Tibial nerve (tissue), 4 donors: Measurements from ENCODE around the gene ARHGAP15. TPM values are rescaled to one million over a fixed set of nuclear protein-coding genes. Genes with fewer than 3 reads are reported as not detected.

ENCODE experiments used
- DNase-seq, 2 donors: peaks; one replicate each; pipeline ENCODE4 v3.0.0-alpha.2; 2019; ENCODE audit warnings: low spot score in 2 of 2
- H3K27ac ChIP-seq, 4 donors: fragments of 200-600 bp; sonication (generic) in 3 of 4; one replicate each; pipeline ENCODE4 v1.5.1; 2017 to 2019; ENCODE audit warnings: mild to moderate bottlenecking in 1 of 4
- H3K27me3 ChIP-seq, 2 donors: fragments of 200-600 bp; sonication (generic) in 1 of 2; one replicate each; pipeline versions ENCODE4 v1.5.1 to v1.6.0; 2017 to 2019
- H3K36me3 ChIP-seq, 3 donors: fragments of 200-600 bp; sonication (generic); one replicate each; pipeline ENCODE4 v1.5.1; 2018 to 2019
- H3K4me1 ChIP-seq, 4 donors: fragments of 200-600 bp; sonication (generic) in 3 of 4; one replicate each; pipeline ENCODE4 v1.5.1; 2017 to 2019
- H3K4me3 ChIP-seq, 4 donors: fragments of 200-600 bp; sonication (generic) in 3 of 4; one replicate each; pipeline ENCODE4 v1.5.1; 2017 to 2019; ENCODE audit warnings: mild to moderate bottlenecking in 1 of 4, moderate library complexity in 1 of 4
- H3K9me3 ChIP-seq, 4 donors: fragments of 200-600 bp; sonication (generic) in 3 of 4; one replicate each; pipeline ENCODE4 v1.5.1; 2017 to 2019
- EP300 ChIP-seq, 2 donors: sonication (generic); formaldehyde crosslinking; IDR thresholded peaks; one replicate each; pipeline ENCODE4 v1.6.1; 2017; ENCODE audit warnings: antibody characterized with exemption in 2 of 2, mild to moderate bottlenecking in 1 of 2
- POLR2A ChIP-seq, 2 donors: fragments of 450-650 bp; IDR thresholded peaks; one replicate each; pipeline ENCODE4 v1.6.1; 2017; ENCODE audit warnings: antibody characterized with exemption in 2 of 2, mild to moderate bottlenecking in 2 of 2, moderate library complexity in 2 of 2
- WGBS, 2 donors: methylation state at CpG; one replicate each; pipeline ENCODE4 v1.1.5; 2018; 5-methylcytosine and 5-hydroxymethylcytosine counted together
- total RNA-seq, 4 donors: library from RNA; depleted of rRNA; stranded (reverse); fragments of >200 nt; gene quantifications; one replicate each; pipeline ENCODE4 v1.1.0, GENCODE V29; 2016
- TF ChIP-seq, protein P1 (sequence below), 5 experiments: fragments of 200-600 bp in 3 of 5; fragments of 450-650 bp in 2 of 5; sonication (generic) in 3 of 5; IDR thresholded peaks; one replicate each; pipeline ENCODE4 v1.5.1; 2016 to 2019; ENCODE audit warnings: antibody characterized with exemption in 5 of 5, mild to moderate bottlenecking in 3 of 5, moderate library complexity in 2 of 5

The ARHGAP15 gene
- total RNA-seq, 4 donors from 2014 or later: 22.6 to 47.4 (median 35.9) TPM

DNA sequence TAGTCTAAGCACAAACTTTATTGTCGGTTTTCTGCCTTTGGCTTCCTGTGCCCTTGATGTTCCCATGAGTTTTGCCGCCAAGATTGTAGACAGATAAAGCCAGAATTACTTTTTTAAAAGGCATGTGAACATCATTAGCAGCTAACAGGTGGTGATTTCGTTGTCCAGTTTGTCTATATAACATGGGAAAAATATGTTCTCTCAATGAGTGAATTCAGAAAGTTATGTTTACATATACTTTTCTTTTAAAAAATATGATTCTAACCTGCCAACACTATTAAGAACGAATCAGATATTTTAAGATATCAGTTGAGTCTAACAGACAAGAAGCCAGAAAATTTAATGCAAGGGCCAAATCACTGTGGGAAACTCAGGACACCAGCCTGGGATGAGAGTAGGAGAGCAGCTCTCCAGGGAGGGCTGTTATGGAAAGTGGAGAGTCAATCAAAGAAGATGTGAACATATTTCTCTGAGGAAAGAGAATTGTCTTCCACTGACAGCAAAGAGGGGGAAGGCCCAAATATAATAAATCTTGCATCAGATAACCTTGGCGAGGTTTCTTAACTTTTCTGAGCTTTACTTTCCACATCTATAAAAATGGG is 311.3 kb downstream of the ARHGAP15 start:
- TF ChIP-seq, protein P1, sequence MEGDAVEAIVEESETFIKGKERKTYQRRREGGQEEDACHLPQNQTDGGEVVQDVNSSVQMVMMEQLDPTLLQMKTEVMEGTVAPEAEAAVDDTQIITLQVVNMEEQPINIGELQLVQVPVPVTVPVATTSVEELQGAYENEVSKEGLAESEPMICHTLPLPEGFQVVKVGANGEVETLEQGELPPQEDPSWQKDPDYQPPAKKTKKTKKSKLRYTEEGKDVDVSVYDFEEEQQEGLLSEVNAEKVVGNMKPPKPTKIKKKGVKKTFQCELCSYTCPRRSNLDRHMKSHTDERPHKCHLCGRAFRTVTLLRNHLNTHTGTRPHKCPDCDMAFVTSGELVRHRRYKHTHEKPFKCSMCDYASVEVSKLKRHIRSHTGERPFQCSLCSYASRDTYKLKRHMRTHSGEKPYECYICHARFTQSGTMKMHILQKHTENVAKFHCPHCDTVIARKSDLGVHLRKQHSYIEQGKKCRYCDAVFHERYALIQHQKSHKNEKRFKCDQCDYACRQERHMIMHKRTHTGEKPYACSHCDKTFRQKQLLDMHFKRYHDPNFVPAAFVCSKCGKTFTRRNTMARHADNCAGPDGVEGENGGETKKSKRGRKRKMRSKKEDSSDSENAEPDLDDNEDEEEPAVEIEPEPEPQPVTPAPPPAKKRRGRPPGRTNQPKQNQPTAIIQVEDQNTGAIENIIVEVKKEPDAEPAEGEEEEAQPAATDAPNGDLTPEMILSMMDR (IDR thresholded peaks at IDR 0.05): no peak
- TF ChIP-seq EP300 (IDR thresholded peaks at IDR 0.05): no peak
- H3K9me3 ChIP-seq: no peaks in the 10 kb centered on the region
- 52 to 56% methylated on average over 5 of the region's 5 CpGs for WGBS, 2 donors
- H3K27ac ChIP-seq: peak overlapping the region in 3 of 4 donors; percentile 45 to 77 (median 55)
- H3K27me3 ChIP-seq: no peaks in the 10 kb centered on the region
- H3K36me3 ChIP-seq: no peaks in the 10 kb centered on the region
- no peak overlapping the region for H3K4me3 ChIP-seq
- no peak for DNase-seq
- peaks cover 0 to 14% (median 4%) of the 10 kb centered on the region in 4 donors for H3K4me1 ChIP-seq

DNA sequence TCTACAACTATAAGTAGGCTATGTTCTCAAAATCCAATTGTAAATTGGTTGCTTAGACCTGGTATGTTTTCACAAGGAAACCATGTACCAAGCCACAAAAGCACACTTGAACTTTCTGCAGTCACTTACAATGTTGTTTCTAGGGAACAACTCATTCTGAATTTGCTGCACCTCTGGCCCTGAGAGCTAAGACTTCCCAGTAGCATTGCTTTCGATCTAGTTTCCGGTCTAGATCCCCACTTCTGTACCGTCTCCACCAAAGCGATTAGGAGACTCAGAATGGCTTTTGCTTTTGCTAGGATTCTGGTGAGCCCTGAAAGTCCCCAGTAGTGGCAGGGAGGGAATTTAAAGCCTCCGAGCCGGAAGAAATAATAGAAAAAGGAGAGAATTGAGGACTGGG is 313.0 kb downstream of the ARHGAP15 start:
- no peaks in the 10 kb centered on the region for H3K27me3 ChIP-seq
- DNase-seq: no peak
- peak overlapping the region in 2 of 4 donors; percentile 13 to 14 for H3K4me3 ChIP-seq
- H3K27ac ChIP-seq: peak overlapping the region; percentile 20 to 77 (median 45)
- no peaks in the 10 kb centered on the region for H3K36me3 ChIP-seq
- no peak for TF ChIP-seq EP300 (IDR thresholded peaks at IDR 0.05)
- TF ChIP-seq, protein P1 (IDR thresholded peaks at IDR 0.05): no peak
- no peak for TF ChIP-seq POLR2A (IDR thresholded peaks at IDR 0.05)
- 54 to 75% methylated on average over 6 of the region's 6 CpGs for WGBS, 2 donors
- no peaks in the 10 kb centered on the region for H3K9me3 ChIP-seq
- peaks cover 0 to 14% (median 4%) of the 10 kb centered on the region in 4 donors for H3K4me1 ChIP-seq

DNA sequence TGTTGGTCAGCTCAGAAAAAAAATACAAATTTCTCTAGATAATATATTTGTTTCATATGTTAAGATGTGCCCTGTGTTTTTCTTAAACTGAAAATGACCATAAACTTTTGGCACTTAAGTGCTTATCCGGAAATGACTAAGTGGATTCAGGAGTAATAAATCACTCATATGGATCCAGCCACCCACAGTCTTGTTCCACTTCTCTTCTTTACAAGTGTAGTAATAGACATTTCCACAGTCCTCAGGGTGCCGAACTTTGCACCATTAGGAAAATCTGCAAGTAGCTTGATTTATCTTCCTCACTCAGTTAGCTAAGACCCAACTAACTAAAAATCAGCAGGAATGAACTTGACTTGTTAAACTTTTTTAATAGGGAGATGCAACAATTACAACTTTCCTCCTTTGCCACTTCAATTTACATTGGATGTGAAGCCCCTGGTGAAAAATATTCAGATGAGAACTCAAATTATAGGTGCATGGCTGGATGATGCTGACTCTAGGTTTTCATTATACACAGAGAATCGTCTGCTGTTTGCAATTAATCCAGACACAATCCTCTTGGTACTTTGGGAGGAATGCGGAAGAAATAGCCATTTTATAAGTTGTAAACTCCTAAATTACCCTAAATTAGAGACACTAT is 322.5 kb downstream of the ARHGAP15 start:
- no peak for DNase-seq
- Histone ChIP-seq H3K9me3 (no peaks in the 10 kb centered on the region), H3K4me3 (no peak overlapping the region), H3K27ac (peak overlapping the region in 2 of 4 donors; percentile 64 to 66), H3K36me3 (no peaks in the 10 kb centered on the region), H3K27me3 (no peaks in the 10 kb centered on the region), H3K4me1 (peaks cover 0 to 39% (median 0%) of the 10 kb centered on the region in 4 donors)
- TF ChIP-seq POLR2A (IDR thresholded peaks at IDR 0.05): no peak
- TF ChIP-seq, protein P1 (IDR thresholded peaks at IDR 0.05): no peak
- no peak for TF ChIP-seq EP300 (IDR thresholded peaks at IDR 0.05)
- WGBS, 2 donors: 53 to 57% methylated on average over 4 of the region's 4 CpGs

DNA sequence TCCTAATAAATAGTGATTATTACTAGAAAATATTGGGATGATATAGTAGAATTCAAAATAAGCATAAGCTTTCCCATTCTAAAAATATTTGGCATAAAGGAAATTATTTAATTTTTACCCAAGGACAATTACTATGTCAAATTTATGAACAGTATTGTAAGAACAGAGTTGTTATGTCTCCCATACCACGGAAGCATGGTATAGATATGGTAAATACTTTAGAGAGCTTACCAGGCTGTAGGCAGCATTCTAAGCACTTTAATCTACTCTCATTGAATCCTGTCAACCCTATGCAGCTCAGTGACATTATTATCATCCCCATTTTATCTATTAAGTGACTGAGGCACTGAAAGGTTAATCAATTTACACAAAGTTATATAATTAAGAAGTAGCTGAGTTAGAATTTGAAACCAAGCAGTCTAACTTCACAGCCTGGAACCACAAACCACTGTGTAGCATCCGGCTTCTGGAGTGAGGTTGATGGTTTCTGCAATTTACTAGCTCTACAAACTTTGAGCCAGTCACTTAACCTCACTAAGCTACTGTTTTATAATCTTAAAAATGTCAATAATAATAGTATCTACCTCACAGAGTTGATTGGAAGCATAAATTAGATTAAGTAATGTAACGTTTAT is 323.7 kb downstream of the ARHGAP15 start:
- Histone ChIP-seq H3K4me1 (peaks cover 0 to 39% (median 0%) of the 10 kb centered on the region in 4 donors), H3K4me3 (no peak overlapping the region), H3K27me3 (no peaks in the 10 kb centered on the region), H3K27ac (peak overlapping the region in 2 of 4 donors; percentile 32 to 60), H3K36me3 (no peaks in the 10 kb centered on the region), H3K9me3 (peaks cover 0 to 7% (median 0%) of the 10 kb centered on the region in 4 donors)
- 70 to 80% methylated on average over 3 of the region's 3 CpGs for WGBS, 2 donors
- TF ChIP-seq POLR2A (IDR thresholded peaks at IDR 0.05) (no peak), EP300 (IDR thresholded peaks at IDR 0.05) (no peak)
- TF ChIP-seq, protein P1 (IDR thresholded peaks at IDR 0.05): no peak
- DNase-seq: no peak
